Breast epithelium (tissue), 4 donors: ENCODE data around the gene PRR20G. TPM values are rescaled to one million over a fixed set of nuclear protein-coding genes. Genes with fewer than 3 reads are reported as not detected.

Source experiments
- DNase-seq, 2 donors: peaks; one replicate each; pipeline ENCODE4 v3.0.0-alpha.2; 2019; ENCODE audit warnings: low spot score in 2 of 2
- H3K27ac ChIP-seq, 2 donors: fragments of 200-600 bp; sonication (generic) in 1 of 2; one replicate each; pipeline ENCODE4 v1.5.1; 2016 to 2019; ENCODE audit warnings: mild to moderate bottlenecking in 1 of 2
- H3K27me3 ChIP-seq, 2 donors: fragments of 200-600 bp; sonication (generic) in 1 of 2; one replicate each; pipeline versions ENCODE4 v1.5.1 to v1.6.0; 2017 to 2019; ENCODE audit warnings: control low read depth in 1 of 2, mild to moderate bottlenecking in 1 of 2
- H3K36me3 ChIP-seq: fragments of 200-600 bp; one replicate; pipeline ENCODE4 v1.5.1; 2019
- H3K4me1 ChIP-seq, 2 donors: fragments of 200-600 bp; sonication (generic); one replicate each; pipeline ENCODE4 v1.5.1; 2016 to 2019; ENCODE audit warnings: control low read depth in 1 of 2
- H3K4me3 ChIP-seq, 3 donors: fragments of 200-600 bp; sonication (generic); 1 replicate in 2 of 3; 2 replicates in 1 of 3; pipeline ENCODE4 v1.5.1; 2016 to 2019; ENCODE audit warnings: mild to moderate bottlenecking in 3 of 3, moderate library complexity in 2 of 3
- H3K9me3 ChIP-seq, 2 donors: fragments of 200-600 bp; sonication (generic) in 1 of 2; one replicate each; pipeline ENCODE4 v1.5.1; 2016 to 2019; ENCODE audit warnings: control low read depth in 1 of 2
- CTCF ChIP-seq, 3 donors: fragments of 450-650 bp; IDR thresholded peaks; one replicate each; pipeline ENCODE4 v1.5.1; 2016 to 2017; ENCODE audit warnings: antibody characterized with exemption in 3 of 3, mild to moderate bottlenecking in 3 of 3, moderate library complexity in 3 of 3
- POLR2A ChIP-seq: fragments of 450-650 bp; IDR thresholded peaks from one replicate; pipeline ENCODE4 v1.6.1; 2016; ENCODE audit warnings: antibody characterized with exemption, mild to moderate bottlenecking, moderate library complexity
- POLR2AphosphoS5 ChIP-seq, 3 donors: sonication (generic); formaldehyde crosslinking; IDR thresholded peaks; one replicate each; pipeline ENCODE4 v1.6.1; 2017; ENCODE audit warnings: antibody characterized with exemption in 3 of 3
- intact Hi-C: fragments of 100-400 bp; cut with DNase I; formaldehyde crosslinking; loops from one replicate; pipeline ENCODE4 v1.15.1; 2023; ENCODE audit warnings: low total_unique reads
- total RNA-seq, 3 donors: library from RNA; depleted of rRNA; stranded (reverse); fragments of >200 nt; gene quantifications; one replicate each; pipeline ENCODE4 v1.1.0, GENCODE V29; 2016

PRR20G gene
- total RNA-seq, 3 donors from 2014 or later: not detected

GRCh38 chr3:127257351-127257750, 30.5 kb downstream of the PRR20G start:
- DNase-seq: no peak
- Histone ChIP-seq H3K4me3 (no peak overlapping the region), H3K27me3 (no peaks in the 10 kb centered on the region), H3K4me1 (no peaks in the 10 kb centered on the region), H3K9me3 (no peaks in the 10 kb centered on the region), H3K36me3 (no peaks in the 10 kb centered on the region), H3K27ac (no peak overlapping the region)
- intact Hi-C loops: no loop called here
- TF ChIP-seq POLR2A: no peak
- no peak for TF ChIP-seq POLR2AphosphoS5 (IDR thresholded peaks at IDR 0.05)
- TF ChIP-seq CTCF (IDR thresholded peaks at IDR 0.05): no peak

- TF ChIP-seq POLR2AphosphoS5 (IDR thresholded peaks at IDR 0.05) (no peak), CTCF (IDR thresholded peaks at IDR 0.05) (no peak)
- Histone ChIP-seq H3K27me3 (no peaks in the 10 kb centered on the region), H3K36me3 (no peaks in the 10 kb centered on the region), H3K4me3 (no peak overlapping the region), H3K9me3 (no peaks in the 10 kb centered on the region), H3K4me1 (no peaks in the 10 kb centered on the region), H3K27ac (no peak overlapping the region)
- intact Hi-C loops: no loop called here
- no peak for DNase-seq
These were observed 31.0 kb downstream of the PRR20G start for GRCh38 chr3:127256733-127257271.

GRCh38 chr3:127256138-127256537, 31.7 kb downstream of the PRR20G start:
- Histone ChIP-seq H3K4me3 (no peak overlapping the region), H3K27ac (no peak overlapping the region), H3K9me3 (no peaks in the 10 kb centered on the region), H3K27me3 (no peaks in the 10 kb centered on the region), H3K36me3 (no peaks in the 10 kb centered on the region), H3K4me1 (no peaks in the 10 kb centered on the region)
- TF ChIP-seq CTCF (IDR thresholded peaks at IDR 0.05): no peak
- no peak for TF ChIP-seq POLR2AphosphoS5 (IDR thresholded peaks at IDR 0.05)
- no peak for TF ChIP-seq POLR2A
- intact Hi-C loops: no loop called here
- no peak for DNase-seq

- TF ChIP-seq POLR2A (no peak), CTCF (IDR thresholded peaks at IDR 0.05) (no peak), POLR2AphosphoS5 (IDR thresholded peaks at IDR 0.05) (no peak)
- no peak overlapping the region for H3K4me3 ChIP-seq
- no peaks in the 10 kb centered on the region for H3K4me1 ChIP-seq
- intact Hi-C loops: no loop called here
- H3K27me3 ChIP-seq: no peaks in the 10 kb centered on the region
- DNase-seq: no peak
- no peaks in the 10 kb centered on the region for H3K36me3 ChIP-seq
- no peak overlapping the region for H3K27ac ChIP-seq
- H3K9me3 ChIP-seq: no peaks in the 10 kb centered on the region
These were observed 32.3 kb downstream of the PRR20G start for GRCh38 chr3:127255516-127255915.

- H3K4me3 ChIP-seq: no peak overlapping the region
- no peaks in the 10 kb centered on the region for H3K27me3 ChIP-seq
- H3K9me3 ChIP-seq: no peaks in the 10 kb centered on the region
- no peak overlapping the region for H3K27ac ChIP-seq
- TF ChIP-seq POLR2AphosphoS5 (IDR thresholded peaks at IDR 0.05): no peak
- DNase-seq: no peak
- intact Hi-C loops: no loop called here
- H3K4me1 ChIP-seq: no peaks in the 10 kb centered on the region
- no peaks in the 10 kb centered on the region for H3K36me3 ChIP-seq
These were observed 33.1 kb downstream of the PRR20G start for GRCh38 chr3:127254730-127255129.
